Gastrocnemius medialis (tissue), 4 donors: ENCODE data around the gene ANXA2. TPM values are rescaled to one million over a fixed set of nuclear protein-coding genes. Genes with fewer than 3 reads are reported as not detected.

Source experiments
- ATAC-seq, 2 donors: fragments of 150-250 bp; one replicate each; pipeline ENCODE4 v1.9.1; 2016
- DNase-seq, 2 donors: peaks; one replicate each; pipeline ENCODE4 v3.0.0-alpha.2; 2019
- H3K27ac ChIP-seq, 4 donors: fragments of 200-600 bp; sonication (generic); 1 replicate in 1 of 4; 2 replicates in 3 of 4; pipeline ENCODE4 v1.5.1; 2016 to 2018; ENCODE audit warnings: mild to moderate bottlenecking in 2 of 4, moderate library complexity in 1 of 4
- H3K27me3 ChIP-seq, 3 donors: fragments of 200-600 bp; sonication (generic) in 2 of 3; 1 replicate in 1 of 3; 2 replicates in 2 of 3; pipeline versions ENCODE4 v1.5.1 to v1.6.0; 2016 to 2019; ENCODE audit warnings: mild to moderate bottlenecking in 1 of 3, moderate library complexity in 1 of 3
- H3K36me3 ChIP-seq, 2 donors: fragments of 200-600 bp; sonication (generic) in 1 of 2; one replicate each; pipeline ENCODE4 v1.5.1; 2017 to 2018
- H3K4me1 ChIP-seq, 2 donors: fragments of 200-600 bp; sonication (generic) in 1 of 2; one replicate each; pipeline ENCODE4 v1.5.1; 2016 to 2017; ENCODE audit warnings: mild to moderate bottlenecking in 2 of 2
- H3K4me3 ChIP-seq, 4 donors: fragments of 200-600 bp; sonication (generic) in 3 of 4; 1 replicate in 1 of 4; 2 replicates in 3 of 4; pipeline ENCODE4 v1.5.1; 2016 to 2019; ENCODE audit warnings: mild to moderate bottlenecking in 2 of 4
- H3K9me3 ChIP-seq, 3 donors: fragments of 200-600 bp; sonication (generic) in 2 of 3; 1 replicate in 1 of 3; 2 replicates in 2 of 3; pipeline ENCODE4 v1.5.1; 2016 to 2019
- CTCF ChIP-seq, 5 experiments: fragments of 450-650 bp in 3 of 5; fragments of 200-600 bp in 2 of 5; sonication (generic) in 2 of 5; IDR thresholded peaks in 4 of 5; conservative IDR thresholded peaks in 1 of 5; 1 replicate in 4 of 5; 2 replicates in 1 of 5; pipeline ENCODE4 v1.5.1; 2016 to 2019; ENCODE audit warnings: antibody characterized with exemption in 5 of 5, mild to moderate bottlenecking in 3 of 5, moderate library complexity in 3 of 5
- POLR2A ChIP-seq, 2 donors: fragments of 450-650 bp; IDR thresholded peaks; one replicate each; pipeline ENCODE4 v1.6.1; 2017; ENCODE audit warnings: antibody characterized with exemption in 2 of 2, mild to moderate bottlenecking in 2 of 2, moderate library complexity in 2 of 2
- in situ Hi-C, 4 donors: fragments of 200-750 bp; cut with MboI; loops; one replicate each; pipeline versions ENCODE4 v1.15.0 to v1.8.0; 2017; ENCODE audit warnings: low sequenced_read_pairs in 4 of 4
- intact Hi-C: fragments of 100-400 bp; cut with DNase I; formaldehyde crosslinking; loops from one replicate; pipeline ENCODE4 v1.15.1; 2023; ENCODE audit warnings: low total_unique reads
- total RNA-seq, 4 donors: library from RNA; depleted of rRNA; stranded (reverse); fragments of >200 nt; gene quantifications; one replicate each; pipeline versions ENCODE4 v1.1.0 to v1.2.3, GENCODE V29; 2016

The ANXA2 gene
- total RNA-seq, 4 donors from 2014 or later = 266 to 386 (median 323) TPM

- H3K9me3 ChIP-seq = no peaks in the 10 kb centered on the region
- in situ Hi-C loops = no loop called here
- H3K27me3 ChIP-seq = no peaks in the 10 kb centered on the region
- ATAC-seq = no peak
- TF ChIP-seq CTCF (IDR thresholded peaks at IDR 0.05 in 4 of 5, conservative IDR thresholded peaks at IDR 0.05 in 1 of 5) (no peak), POLR2A (IDR thresholded peaks at IDR 0.05) (no peak)
- no peak for DNase-seq
- H3K27ac ChIP-seq = peak overlapping the region in 3 of 4 donors; percentile 17 to 99 (median 98)
- H3K4me3 ChIP-seq = no peak overlapping the region
- intact Hi-C loops = no loop called here
- peaks cover 22% of the 10 kb centered on the region in 2 donors for H3K4me1 ChIP-seq
- H3K36me3 ChIP-seq = peaks cover 0 to 11% of the 10 kb centered on the region in 2 donors
Observed at GRCh38 chr15:60399931-60400330, 2.1 kb upstream of the ANXA2 start.

- Histone ChIP-seq H3K36me3 (peaks cover 0 to 11% of the 10 kb centered on the region in 2 donors), H3K27me3 (no peaks in the 10 kb centered on the region), H3K9me3 (no peaks in the 10 kb centered on the region), H3K4me3 (peak overlapping the region in 2 of 4 donors; percentile 14 to 95), H3K4me1 (peaks cover 28% of the 10 kb centered on the region in 2 donors), H3K27ac (peak overlapping the region; percentile 17 to 99 (median 96))
- in situ Hi-C loops = no loop called here
- ATAC-seq (no peak), DNase-seq (no peak)
- TF ChIP-seq POLR2A (IDR thresholded peaks at IDR 0.05) = no peak
- no peak for TF ChIP-seq CTCF (IDR thresholded peaks at IDR 0.05 in 4 of 5, conservative IDR thresholded peaks at IDR 0.05 in 1 of 5)
- intact Hi-C loops = no loop called here
Observed at GRCh38 chr15:60399246-60399915, 1.6 kb upstream of the ANXA2 start.

GRCh38 chr15:60396958-60397771 lies 621 bp downstream of the ANXA2 start:
- peaks cover 0 to 11% of the 10 kb centered on the region in 2 donors for H3K36me3 ChIP-seq
- H3K27ac ChIP-seq = peak overlapping the region; percentile 94 to 99 (median 98)
- H3K27me3 ChIP-seq = no peaks in the 10 kb centered on the region
- intact Hi-C loops (loop anchor here (2.0 kb wide), 1 partner anchor 22 kb away; no protein-coding TSS in a partner anchor), in situ Hi-C loops (no loop called here)
- DNase-seq (peak; percentile 80 to 83), ATAC-seq (peak; percentile 70 to 73)
- H3K9me3 ChIP-seq = no peaks in the 10 kb centered on the region
- TF ChIP-seq POLR2A (IDR thresholded peaks at IDR 0.05) (peak; percentile 28 to 58), CTCF (IDR thresholded peaks at IDR 0.05 in 4 of 5, conservative IDR thresholded peaks at IDR 0.05 in 1 of 5) (no peak)
- H3K4me3 ChIP-seq = peak overlapping the region; percentile 89 to 95 (median 92)
- H3K4me1 ChIP-seq = peaks cover 50% of the 10 kb centered on the region in 2 donors

GRCh38 chr15:60396560-60396957 lies 1.2 kb downstream of the ANXA2 start:
- DNase-seq (no peak), ATAC-seq (no peak)
- peak overlapping the region; percentile 94 to 99 (median 98) for H3K27ac ChIP-seq
- H3K27me3 ChIP-seq = no peaks in the 10 kb centered on the region
- intact Hi-C loops = loop anchor here (2.0 kb wide), 1 partner anchor 22 kb away; no protein-coding TSS in a partner anchor
- H3K4me1 ChIP-seq = peaks cover 56% of the 10 kb centered on the region in 2 donors
- peaks cover 0 to 11% of the 10 kb centered on the region in 2 donors for H3K36me3 ChIP-seq
- in situ Hi-C loops = no loop called here
- H3K4me3 ChIP-seq = peak overlapping the region; percentile 89 to 95 (median 92)
- no peaks in the 10 kb centered on the region for H3K9me3 ChIP-seq
- TF ChIP-seq CTCF (IDR thresholded peaks at IDR 0.05 in 4 of 5, conservative IDR thresholded peaks at IDR 0.05 in 1 of 5) = no peak
- no peak for TF ChIP-seq POLR2A (IDR thresholded peaks at IDR 0.05)
